HepG2 (cell line): ENCODE results near the gene IL27RA. TPM values are rescaled to one million over a fixed set of nuclear protein-coding genes. Genes with fewer than 3 reads are reported as not detected.

ENCODE experiments used
- ATAC-seq: fragments of 200-7000 bp; cut with Tn5 transposase; 3 replicates; pipeline ENCODE4 v1.9.1; 2020; ENCODE audit warnings: mild to moderate bottlenecking, moderate library complexity
- BruUV-seq: library from RNA; stranded (reverse); fragments of 400-500 nt; replicated peaks from 2 replicates; lab custom pipeline; 2021; lab: Mats Ljungman, UMichigan
- CTCF ChIA-PET: fragments of 300-600 bp; formaldehyde crosslinking; extraction: SDS; loops from one replicate; lab custom pipeline; 2021; ENCODE audit warnings: low total read pairs, inconsistent platforms, low intra/inter-chr PET ratio; lab: Yijun Ruan, JAX
- POLR2A ChIA-PET: fragments of 350-600 bp; sonication (Branson Sonifier 250); formaldehyde crosslinking; loops from one replicate; lab custom pipeline; 2020; ENCODE audit warnings: antibody characterized with exemption, inconsistent platforms; lab: Yijun Ruan, JAX
- DNase-seq: peaks from one replicate; pipeline ENCODE4 v3.0.0-alpha.2; 2015; ENCODE audit warnings: low spot score
- FAIRE-seq: peaks from 3 replicates; lab custom pipeline; 2011; peaks lifted over from hg19 to GRCh38; lab: Jason Lieb, UNC
- H2AFZ ChIP-seq: one replicate; pipeline ENCODE4 v1.6.1; 2011; ENCODE audit warnings: low read length, inconsistent platforms
- H3K27ac ChIP-seq: fragments of 300-600 bp; 3 replicates; pipeline ENCODE4 v1.8.0; 2011; ENCODE audit warnings: mixed run types, mild to moderate bottlenecking, mixed read lengths, low read length, inconsistent platforms; ENCODE audit not compliant: insufficient read depth; ENCODE audit errors: extremely low read length
- H3K27me3 ChIP-seq, 2 experiments: fragments of 200-600 bp in 1 of 2; 2 replicates in 1 of 2; 3 replicates in 1 of 2; pipeline versions ENCODE4 v1.6.0 to v1.8.0; 2011; ENCODE audit warnings: low read length in 2 of 2, mild to moderate bottlenecking in 2 of 2, moderate library complexity in 2 of 2, inconsistent platforms in 1 of 2; ENCODE audit not compliant: insufficient read depth in 2 of 2, control insufficient read depth in 1 of 2
- H3K36me3 ChIP-seq, 2 experiments: fragments of 200-600 bp in 1 of 2; replicated peaks in 1 of 2; 2 replicates in 1 of 2; 3 replicates in 1 of 2; pipeline versions ENCODE4 v1.5.1 to v1.8.0; 2011; ENCODE audit warnings: low read length in 2 of 2, inconsistent platforms in 1 of 2; ENCODE audit not compliant: insufficient read depth in 2 of 2, control insufficient read depth in 1 of 2
- H3K4me1 ChIP-seq: 2 replicates; pipeline ENCODE4 v1.5.1; 2012; ENCODE audit warnings: low read length, inconsistent platforms; ENCODE audit not compliant: insufficient read depth
- H3K4me2 ChIP-seq: 2 replicates; pipeline ENCODE4 v1.6.0; 2011; ENCODE audit warnings: low read depth, low read length, inconsistent platforms
- H3K4me3 ChIP-seq, 3 experiments: fragments of 200-600 bp in 1 of 3; sonication (generic), shearing (Covaris generic) in 1 of 3; replicated peaks in 1 of 3; 2 replicates each; pipeline ENCODE4 v1.5.1; 2011 to 2016; ENCODE audit warnings: low read length in 3 of 3, inconsistent platforms in 2 of 3, low read depth in 2 of 3, mild to moderate bottlenecking in 2 of 3, control low read depth in 1 of 3, mixed read lengths in 1 of 3; ENCODE audit not compliant: insufficient read depth in 1 of 3
- H3K79me2 ChIP-seq: one replicate; pipeline ENCODE4 v1.6.1; 2011; ENCODE audit warnings: low read length, inconsistent platforms; ENCODE audit not compliant: insufficient read depth
- H3K9ac ChIP-seq: 2 replicates; pipeline ENCODE4 v1.6.0; 2011; ENCODE audit warnings: mild to moderate bottlenecking, low read depth, low read length, inconsistent platforms; ENCODE audit not compliant: insufficient read depth
- H3K9me3 ChIP-seq: 2 replicates; pipeline ENCODE4 v1.5.1; 2012; ENCODE audit warnings: mild to moderate bottlenecking, low read length
- H4K20me1 ChIP-seq: 2 replicates; pipeline ENCODE4 v1.6.0; 2011; ENCODE audit warnings: inconsistent platforms, mild to moderate bottlenecking, low read length, moderate library complexity; ENCODE audit not compliant: insufficient read depth
- AGO2 ChIP-seq: fragments of 200-400 bp; formaldehyde crosslinking; optimal IDR thresholded peaks from 2 replicates; pipeline ENCODE3; 2017; ENCODE audit warnings: mild to moderate bottlenecking, low read depth, low read length, moderate library complexity
- POLR2AphosphoS5 ChIP-seq: IDR thresholded peaks from 2 replicates; pipeline ENCODE4 v1.6.1; 2012; ENCODE audit warnings: low read depth, low read length
- ZMYM3 ChIP-seq: sonication (generic); formaldehyde crosslinking; IDR thresholded peaks from 2 replicates; pipeline ENCODE4 v1.5.1; 2020; ENCODE audit warnings: mild to moderate bottlenecking, missing genetic modification reagents
- ZNF550 ChIP-seq: sonication (generic); formaldehyde crosslinking; IDR thresholded peaks from 2 replicates; pipeline ENCODE4 v1.4.0; 2020; ENCODE audit warnings: mild to moderate bottlenecking, missing genetic modification reagents, borderline replicate concordance
- ZSCAN21 ChIP-seq: sonication (generic); formaldehyde crosslinking; IDR thresholded peaks from 2 replicates; pipeline ENCODE4 v1.8.0; 2022; ENCODE audit warnings: mild to moderate bottlenecking, missing genetic modification reagents, moderate library complexity, borderline replicate concordance
- WGBS: methylation state at CpG from one replicate; pipeline ENCODE4 v1.1.6; 2017; ENCODE audit warnings: low lambda C conversion rate; 5-methylcytosine and 5-hydroxymethylcytosine counted together
- in situ Hi-C: cut with HindIII; loops from 2 replicates; pipeline ENCODE4 v1.10.0; 2017; ENCODE audit warnings: low pct_unique_long_range_greater_than_20kb; ENCODE audit not compliant: extremely low pct_ligation_motif_present
- intact Hi-C: fragments of 100-400 bp; cut with micrococcal nuclease; formaldehyde crosslinking; loops from one replicate; pipeline ENCODE4 v1.10.0; 2022; ENCODE audit not compliant: unreplicated experiment
- polyA plus RNA-seq, 8 experiments: library from polyadenylated mRNA; depleted of rRNA in 3 of 8; stranded (reverse) in 7 of 8; unstranded in 1 of 8; fragments of >200 nt; fragmentation: Illumina TruSeq in 4 of 8; extraction: Trizol in 4 of 8; gene quantifications; 2 replicates each; pipeline versions ENCODE4 v1.2.1 to v1.2.3, GENCODE V29; 2011 to 2016; ENCODE audit warnings: low read depth in 4 of 8, missing spikeins in 1 of 8, mixed read lengths in 1 of 8; ENCODE audit not compliant: insufficient read depth in 1 of 8
- total RNA-seq, 5 experiments: library from RNA; depleted of rRNA; stranded (reverse); fragments of >200 nt; fragmentation: Illumina TruSeq; extraction: Trizol; gene quantifications; 2 replicates each; pipeline ENCODE4 v1.2.3, GENCODE V29; 2016; ENCODE audit warnings: low read depth in 1 of 5
- TF ChIP-seq, protein P1 (sequence below): sonication (generic); formaldehyde crosslinking; IDR thresholded peaks from 2 replicates; pipeline ENCODE4 v1.5.0; 2020; ENCODE audit warnings: mild to moderate bottlenecking, low read depth, missing genetic modification reagents, borderline replicate concordance
- TF ChIP-seq, protein P2 (sequence below): IDR thresholded peaks from 2 replicates; pipeline ENCODE4 v1.6.1; 2016; ENCODE audit warnings: low read depth, missing genetic modification reagents, missing compliant biosample characterization

The IL27RA gene
- total and polyA plus RNA-seq, 2 of the 13 experiments (the other 11 are each of a cell fraction or from before 2014, with no cell fraction given) = 3.5 to 8.1 TPM

DNA sequence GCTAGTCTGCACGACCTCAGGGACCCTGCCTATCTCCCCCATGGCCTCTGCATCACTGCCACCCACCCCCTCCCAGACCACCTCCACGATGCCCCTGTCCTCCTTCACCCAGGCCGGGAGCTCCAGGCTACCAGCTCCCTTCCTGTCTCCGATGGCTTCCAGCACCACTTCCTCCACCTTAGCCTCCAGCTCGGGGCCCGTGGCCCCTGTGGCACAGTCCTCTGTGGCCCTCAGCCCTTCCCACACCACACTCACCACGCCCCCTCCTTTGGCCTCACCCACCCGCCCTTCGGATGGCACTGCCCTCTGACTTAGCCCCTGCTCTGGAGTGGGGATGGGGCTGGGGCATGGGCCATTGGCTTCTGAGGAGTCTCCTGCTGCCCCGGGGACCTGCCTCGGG lies 23.2 kb downstream of the IL27RA start:
- Histone ChIP-seq H3K9ac (no peak overlapping the region), H3K9me3 (no peaks in the 10 kb centered on the region), H3K79me2 (no peaks in the 10 kb centered on the region), H3K4me3 (no peak overlapping the region), H4K20me1 (no peaks in the 10 kb centered on the region), H2AFZ (no peak overlapping the region), H3K36me3 (no peaks in the 10 kb centered on the region), H3K27ac (no peak overlapping the region), H3K4me2 (no peak overlapping the region), H3K27me3 (no peaks in the 10 kb centered on the region), H3K4me1 (peaks cover 11% of the 10 kb centered on the region)
- in situ Hi-C loops (loop anchor here (25.0 kb wide), 1 partner anchor 292 kb away; the partner anchor contains the start of genes C19orf53 and MRI1), intact Hi-C loops (no loop called here)
- TF ChIP-seq, protein P1, sequence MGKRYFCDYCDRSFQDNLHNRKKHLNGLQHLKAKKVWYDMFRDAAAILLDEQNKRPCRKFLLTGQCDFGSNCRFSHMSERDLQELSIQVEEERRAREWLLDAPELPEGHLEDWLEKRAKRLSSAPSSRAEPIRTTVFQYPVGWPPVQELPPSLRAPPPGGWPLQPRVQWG = no peak
- TF ChIP-seq ZNF550 = no peak
- no peak for TF ChIP-seq ZSCAN21 (CRISPR knock-in tag)
- TF ChIP-seq, protein P2, sequence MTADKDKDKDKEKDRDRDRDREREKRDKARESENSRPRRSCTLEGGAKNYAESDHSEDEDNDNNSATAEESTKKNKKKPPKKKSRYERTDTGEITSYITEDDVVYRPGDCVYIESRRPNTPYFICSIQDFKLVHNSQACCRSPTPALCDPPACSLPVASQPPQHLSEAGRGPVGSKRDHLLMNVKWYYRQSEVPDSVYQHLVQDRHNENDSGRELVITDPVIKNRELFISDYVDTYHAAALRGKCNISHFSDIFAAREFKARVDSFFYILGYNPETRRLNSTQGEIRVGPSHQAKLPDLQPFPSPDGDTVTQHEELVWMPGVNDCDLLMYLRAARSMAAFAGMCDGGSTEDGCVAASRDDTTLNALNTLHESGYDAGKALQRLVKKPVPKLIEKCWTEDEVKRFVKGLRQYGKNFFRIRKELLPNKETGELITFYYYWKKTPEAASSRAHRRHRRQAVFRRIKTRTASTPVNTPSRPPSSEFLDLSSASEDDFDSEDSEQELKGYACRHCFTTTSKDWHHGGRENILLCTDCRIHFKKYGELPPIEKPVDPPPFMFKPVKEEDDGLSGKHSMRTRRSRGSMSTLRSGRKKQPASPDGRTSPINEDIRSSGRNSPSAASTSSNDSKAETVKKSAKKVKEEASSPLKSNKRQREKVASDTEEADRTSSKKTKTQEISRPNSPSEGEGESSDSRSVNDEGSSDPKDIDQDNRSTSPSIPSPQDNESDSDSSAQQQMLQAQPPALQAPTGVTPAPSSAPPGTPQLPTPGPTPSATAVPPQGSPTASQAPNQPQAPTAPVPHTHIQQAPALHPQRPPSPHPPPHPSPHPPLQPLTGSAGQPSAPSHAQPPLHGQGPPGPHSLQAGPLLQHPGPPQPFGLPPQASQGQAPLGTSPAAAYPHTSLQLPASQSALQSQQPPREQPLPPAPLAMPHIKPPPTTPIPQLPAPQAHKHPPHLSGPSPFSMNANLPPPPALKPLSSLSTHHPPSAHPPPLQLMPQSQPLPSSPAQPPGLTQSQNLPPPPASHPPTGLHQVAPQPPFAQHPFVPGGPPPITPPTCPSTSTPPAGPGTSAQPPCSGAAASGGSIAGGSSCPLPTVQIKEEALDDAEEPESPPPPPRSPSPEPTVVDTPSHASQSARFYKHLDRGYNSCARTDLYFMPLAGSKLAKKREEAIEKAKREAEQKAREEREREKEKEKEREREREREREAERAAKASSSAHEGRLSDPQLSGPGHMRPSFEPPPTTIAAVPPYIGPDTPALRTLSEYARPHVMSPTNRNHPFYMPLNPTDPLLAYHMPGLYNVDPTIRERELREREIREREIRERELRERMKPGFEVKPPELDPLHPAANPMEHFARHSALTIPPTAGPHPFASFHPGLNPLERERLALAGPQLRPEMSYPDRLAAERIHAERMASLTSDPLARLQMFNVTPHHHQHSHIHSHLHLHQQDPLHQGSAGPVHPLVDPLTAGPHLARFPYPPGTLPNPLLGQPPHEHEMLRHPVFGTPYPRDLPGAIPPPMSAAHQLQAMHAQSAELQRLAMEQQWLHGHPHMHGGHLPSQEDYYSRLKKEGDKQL = no peak
- TF ChIP-seq POLR2AphosphoS5 = no peak
- no peak for TF ChIP-seq ZMYM3 (CRISPR knock-in tag)
- no peak for TF ChIP-seq AGO2
- no peak for FAIRE-seq
- DNase-seq = no peak
- BruUV-seq = no TSS peak
- ATAC-seq = no peak
- CTCF ChIA-PET = no interaction called here
- POLR2A ChIA-PET = interaction anchor here (0.7 to 1.3 kb wide), 2 partner anchors 17 to 891 kb away, joined by 4 to 5 read pairs; partner anchors contain the start of gene MISP3
- 38% methylated on average over 11 of the region's 11 CpGs for WGBS
